ENCODE measurements around the gene GATB.

Gene GATB

GRCh38 chr4:151671541-151672059 is 89.2 kb downstream of the GATB start:
- no peak for DNase-seq

GRCh38 chr4:151670843-151671242 is 90.0 kb downstream of the GATB start:
- DNase-seq, result no peak

DNA sequence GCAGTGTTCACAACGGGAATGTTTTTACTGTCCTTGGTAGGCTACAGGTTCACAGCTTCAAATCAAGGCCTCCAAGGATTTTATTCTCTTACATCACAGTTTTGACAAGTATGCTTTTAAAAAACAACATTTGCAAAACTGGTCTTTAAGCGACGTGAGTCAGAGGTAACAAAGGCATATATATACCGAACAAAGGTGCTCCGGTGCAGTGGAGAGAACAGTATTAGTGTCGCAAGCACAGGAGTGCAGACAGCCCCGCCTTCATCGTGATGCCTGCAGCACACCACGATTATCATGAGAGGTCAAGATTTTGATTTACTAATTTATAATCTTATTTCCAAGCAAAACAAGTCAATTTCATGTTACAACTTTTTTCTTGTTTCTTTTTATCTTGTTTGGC is 90.8 kb downstream of the GATB start:
- DNase-seq, result no peak

- no peak for DNase-seq
Observed at GRCh38 chr4:151668689-151669402, 92.0 kb downstream of the GATB start.

- no peak for DNase-seq
Observed at GRCh38 chr4:151667666-151668065, 93.1 kb downstream of the GATB start.

DNA sequence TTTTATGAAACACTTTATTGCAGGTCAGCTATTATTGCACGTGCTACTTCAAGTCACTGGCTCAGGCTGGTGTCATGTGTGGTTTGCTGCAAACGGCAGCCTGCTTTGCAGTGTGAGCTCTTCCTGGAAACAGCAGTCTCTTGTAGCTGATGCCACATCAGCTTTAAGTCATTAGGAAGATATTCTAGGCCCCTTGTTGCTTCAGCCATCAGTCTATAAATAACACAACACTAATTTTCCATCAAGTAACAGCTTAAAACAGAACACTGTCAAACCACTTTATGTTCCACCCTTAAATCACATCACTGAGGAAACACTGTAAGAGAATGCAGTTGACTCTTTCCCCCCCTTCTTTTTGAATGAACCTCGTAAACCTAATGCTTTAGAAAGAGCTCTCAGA is 93.8 kb downstream of the GATB start:
- no peak for DNase-seq

GRCh38 chr4:151666501-151666900 is 94.3 kb downstream of the GATB start:
- no peak for DNase-seq

DNA sequence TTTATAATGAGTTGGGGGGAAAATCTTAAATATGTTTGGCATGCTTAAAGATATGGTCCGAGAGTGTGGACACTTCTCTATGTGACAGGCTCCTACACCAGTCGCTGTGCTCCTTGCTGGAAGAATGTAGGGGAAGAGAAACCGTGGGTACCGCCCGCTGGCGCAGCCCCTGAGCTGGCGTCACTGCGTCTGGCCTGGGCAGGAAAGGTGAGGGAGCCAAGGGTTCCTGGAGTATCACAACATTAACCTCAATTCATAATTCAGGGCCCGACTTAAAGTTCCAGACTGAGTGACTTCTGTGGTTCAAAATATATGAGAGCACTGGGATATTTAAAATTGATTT is 95.1 kb downstream of the GATB start:
- DNase-seq, result no peak

DNA sequence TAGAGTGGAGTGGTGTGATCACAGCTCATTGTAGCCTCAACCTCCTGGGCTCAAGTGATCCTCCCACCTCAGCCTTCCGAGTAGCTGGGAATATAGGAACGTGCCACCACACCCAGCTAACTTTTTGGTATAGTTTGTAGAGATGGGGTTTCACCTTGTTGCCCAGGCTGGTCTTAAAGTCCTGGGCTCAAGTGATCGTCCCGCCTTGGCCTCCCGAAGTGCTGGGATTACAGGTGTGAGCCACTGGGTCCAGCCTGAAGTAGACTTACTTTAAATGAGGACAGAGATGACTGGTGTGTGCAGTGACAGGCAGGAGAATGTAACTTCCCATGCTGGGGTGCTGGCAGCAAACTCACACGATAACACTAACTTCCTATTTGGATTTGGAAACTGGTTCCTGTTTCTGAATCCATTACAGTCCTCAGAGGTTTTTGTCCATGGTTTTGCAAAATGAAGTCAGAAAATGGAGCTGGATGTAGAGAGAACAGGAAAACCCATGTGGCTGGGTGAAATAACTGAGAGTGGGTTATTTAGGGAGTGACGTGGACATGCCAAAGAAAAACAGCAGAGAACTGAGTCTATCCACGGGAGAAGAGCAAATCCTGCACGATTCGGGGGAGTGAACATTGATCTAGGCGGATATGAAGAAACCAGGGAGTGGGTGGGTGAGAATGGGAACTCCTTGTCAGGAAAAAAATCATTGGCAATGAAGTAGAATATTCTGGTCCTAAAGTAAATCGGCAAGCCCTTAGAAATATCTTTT is 95.6 kb downstream of the GATB start:
- no peak for DNase-seq

- DNase-seq, result no peak
Observed at GRCh38 chr4:151664289-151664688, 96.5 kb downstream of the GATB start.

- DNase-seq, result no peak
Observed at GRCh38 chr4:151663109-151663508, 97.7 kb downstream of the GATB start.

DNA sequence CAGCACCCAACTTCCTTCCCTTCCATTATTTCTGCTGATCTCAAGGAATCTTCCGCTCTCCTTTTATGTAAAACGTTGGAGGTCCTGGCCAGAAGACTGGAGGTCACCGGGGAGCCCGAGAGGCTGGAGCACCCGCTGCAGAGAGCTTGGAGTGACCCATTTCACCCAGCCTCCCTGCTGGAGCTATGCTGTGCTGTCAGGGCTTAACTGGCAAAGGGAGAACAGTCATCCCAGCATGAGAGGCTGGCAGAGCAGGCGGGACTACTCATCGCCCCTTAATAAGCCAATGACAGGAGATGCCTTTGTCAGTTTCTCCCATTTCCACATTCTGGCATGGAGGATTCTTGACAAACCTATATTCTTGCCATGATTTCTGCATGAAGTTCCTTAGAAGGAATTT is 98.9 kb downstream of the GATB start:
- no peak for DNase-seq

GRCh38 chr4:151660676-151661075 is 100.1 kb downstream of the GATB start:
- no peak for DNase-seq

DNA sequence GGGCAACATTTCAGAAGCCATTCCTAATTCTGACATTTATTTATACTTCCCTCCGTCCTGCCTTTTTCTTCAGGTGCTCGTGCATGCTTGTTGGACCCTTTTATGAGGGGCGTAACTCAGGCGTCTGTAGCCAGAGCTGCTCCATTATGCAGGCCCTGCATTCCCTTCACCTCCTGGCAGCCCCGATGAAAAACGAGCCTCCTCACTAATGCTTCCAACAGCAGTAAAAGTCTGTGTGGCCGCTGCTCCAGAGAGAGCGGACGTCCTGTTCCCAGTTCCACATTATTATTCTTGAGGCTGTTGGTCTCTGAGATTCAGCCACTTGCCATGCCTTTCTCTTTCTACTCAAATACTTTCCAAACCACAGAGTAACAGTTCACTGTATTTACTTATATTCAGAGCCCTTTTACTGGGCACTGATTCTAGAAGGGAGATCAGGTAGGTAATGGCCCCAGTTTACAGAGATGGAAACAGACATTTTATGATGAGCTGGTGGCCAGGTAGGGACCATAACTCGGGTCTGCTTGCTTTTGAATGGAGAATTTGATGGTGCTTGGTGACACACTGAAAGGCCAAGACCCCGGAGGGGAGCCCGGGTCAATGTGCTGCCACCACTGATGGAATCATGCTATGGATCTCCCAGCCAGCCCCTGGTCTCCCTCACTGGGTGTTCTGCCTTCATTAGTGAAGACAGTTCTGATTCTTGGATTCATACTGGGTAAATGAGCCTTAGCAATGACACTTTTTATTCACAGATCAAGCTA is 101.0 kb downstream of the GATB start:
- no peak for DNase-seq

GRCh38 chr4:151658959-151659600 is 101.7 kb downstream of the GATB start:
- no peak for DNase-seq

DNA sequence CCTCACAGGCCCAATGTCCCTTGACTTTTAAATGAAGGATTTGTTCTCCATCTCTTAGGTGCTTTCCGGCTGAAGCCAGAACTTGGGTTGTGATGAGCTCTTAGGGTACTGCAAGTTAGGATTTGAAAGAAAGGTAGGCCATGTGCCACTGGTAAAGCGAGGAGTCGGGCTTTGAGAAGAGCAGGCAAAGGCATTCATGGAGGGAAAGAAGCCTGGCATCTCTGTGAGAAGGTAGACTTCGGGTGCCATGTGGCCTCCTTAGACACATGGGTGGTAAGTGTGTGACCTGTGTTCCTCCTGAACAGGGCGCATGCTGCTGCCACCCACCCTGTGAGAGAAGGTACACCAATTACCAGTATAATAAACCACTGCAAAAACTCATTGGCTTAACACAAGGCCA is 102.9 kb downstream of the GATB start:
- DNase-seq, result no peak

DNA sequence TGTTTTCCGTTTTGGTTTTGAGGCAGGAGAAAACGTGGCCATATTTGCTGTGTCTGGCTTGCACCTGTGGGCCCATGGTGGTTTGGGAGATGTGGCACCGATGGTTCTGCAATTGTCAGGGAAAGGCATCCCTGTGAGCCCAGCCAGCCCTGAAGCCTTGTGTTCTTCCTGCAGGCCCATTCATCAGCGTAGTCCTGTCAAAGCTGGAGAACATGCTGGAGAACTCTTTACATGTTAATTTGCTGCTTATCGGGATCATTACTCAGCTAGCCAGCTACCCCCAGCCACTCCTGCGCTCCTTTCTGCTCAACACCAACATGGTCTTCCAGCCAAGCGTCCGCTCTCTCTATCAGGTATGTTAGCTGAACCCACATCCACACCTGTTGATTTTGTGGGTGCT is 104.7 kb downstream of the GATB start:
- no peak for DNase-seq

DNA sequence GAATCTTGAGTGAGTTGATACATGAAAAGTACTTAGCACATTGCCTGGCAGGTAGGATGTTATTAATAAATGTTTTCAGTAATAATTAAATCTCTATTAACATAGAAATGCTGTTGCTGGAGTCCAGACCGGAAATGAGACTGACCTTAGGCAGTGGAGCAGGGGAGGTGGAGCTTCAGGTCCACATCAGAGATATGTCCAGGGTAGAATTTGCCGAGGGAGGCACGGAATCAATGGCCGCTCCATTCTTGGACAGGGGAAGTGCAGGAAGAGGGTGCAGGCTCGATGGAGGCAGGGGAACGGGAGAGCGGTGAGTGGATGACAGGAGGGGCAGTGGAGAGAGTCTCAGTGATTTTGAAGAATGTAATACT is 107.3 kb downstream of the GATB start:
- DNase-seq, result no peak

GRCh38 chr4:151652841-151653547 is 107.8 kb downstream of the GATB start:
- no peak for DNase-seq

GRCh38 chr4:151651496-151651895 is 109.3 kb downstream of the GATB start:
- DNase-seq, result no peak

GRCh38 chr4:151649479-151649878 is 111.3 kb downstream of the GATB start:
- no peak for DNase-seq

GRCh38 chr4:151646322-151646721 is 114.5 kb downstream of the GATB start:
- no peak for DNase-seq

DNA sequence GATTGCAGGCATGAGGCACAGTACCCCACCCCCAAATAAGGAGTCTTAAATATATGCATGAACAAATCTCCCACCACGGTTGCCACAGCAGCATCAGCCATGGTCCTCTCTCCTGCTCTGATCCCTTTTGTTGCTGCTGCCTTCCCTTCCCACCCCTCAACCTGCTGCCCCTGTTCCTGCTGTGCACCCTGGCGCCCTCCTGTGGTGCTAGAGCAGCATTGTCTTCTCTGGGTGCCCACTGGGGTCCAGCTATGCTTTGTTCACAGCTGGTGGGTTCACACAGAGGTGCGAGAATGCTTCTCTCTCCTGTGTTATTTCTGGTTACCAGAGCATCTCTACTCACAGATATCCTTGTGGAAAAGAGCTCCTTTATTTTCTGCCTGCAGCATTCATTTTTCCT is 116.2 kb downstream of the GATB start:
- no peak for DNase-seq

All from effector CD8-positive, alpha-beta T cell (primary cell).